ENCODE data around the gene DTX1. TPM values are rescaled to one million over a fixed set of nuclear protein-coding genes. Genes with fewer than 3 reads are reported as not detected.

DTX1 gene
- polyA plus RNA-seq, 1 donor: 5.2 TPM

DNA sequence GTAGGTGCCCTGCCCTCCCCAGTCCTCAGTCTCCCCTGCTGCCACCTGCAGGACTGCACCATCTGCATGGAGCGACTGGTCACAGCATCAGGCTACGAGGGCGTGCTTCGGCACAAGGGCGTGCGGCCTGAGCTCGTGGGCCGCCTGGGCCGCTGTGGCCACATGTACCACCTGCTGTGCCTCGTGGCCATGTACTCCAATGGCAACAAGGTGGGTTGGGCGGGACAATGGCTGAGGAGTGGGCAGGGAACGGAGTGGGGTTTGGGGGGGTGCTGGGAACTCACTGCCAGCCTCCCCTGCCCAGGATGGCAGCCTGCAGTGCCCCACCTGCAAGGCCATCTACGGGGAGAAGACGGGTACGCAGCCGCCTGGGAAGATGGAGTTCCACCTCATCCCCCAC lies 38.2 kb downstream of the DTX1 start:
- no peak for DNase-seq (ENCODE audit: low read depth)

DNA sequence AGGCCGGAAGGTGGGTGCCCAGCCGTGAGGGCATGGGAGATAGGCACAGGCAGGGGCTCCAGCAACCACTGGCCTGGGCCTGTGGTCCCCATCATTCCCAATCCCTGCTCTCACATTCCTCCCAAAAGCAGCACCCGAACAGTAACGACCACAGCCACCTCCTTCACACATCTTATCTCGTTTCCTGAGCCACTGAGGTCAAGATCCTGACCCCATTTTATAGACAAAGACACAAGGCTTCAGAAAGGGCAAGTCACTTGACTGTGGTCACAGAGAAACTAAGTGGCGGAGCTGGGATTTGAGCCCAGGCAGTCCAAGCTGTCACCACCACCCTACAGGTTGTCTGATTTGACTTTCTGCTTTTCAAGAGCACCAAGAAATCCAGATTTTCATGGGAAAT lies 38.9 kb downstream of the DTX1 start:
- DNase-seq (ENCODE audit: low read depth): no peak

DNA sequence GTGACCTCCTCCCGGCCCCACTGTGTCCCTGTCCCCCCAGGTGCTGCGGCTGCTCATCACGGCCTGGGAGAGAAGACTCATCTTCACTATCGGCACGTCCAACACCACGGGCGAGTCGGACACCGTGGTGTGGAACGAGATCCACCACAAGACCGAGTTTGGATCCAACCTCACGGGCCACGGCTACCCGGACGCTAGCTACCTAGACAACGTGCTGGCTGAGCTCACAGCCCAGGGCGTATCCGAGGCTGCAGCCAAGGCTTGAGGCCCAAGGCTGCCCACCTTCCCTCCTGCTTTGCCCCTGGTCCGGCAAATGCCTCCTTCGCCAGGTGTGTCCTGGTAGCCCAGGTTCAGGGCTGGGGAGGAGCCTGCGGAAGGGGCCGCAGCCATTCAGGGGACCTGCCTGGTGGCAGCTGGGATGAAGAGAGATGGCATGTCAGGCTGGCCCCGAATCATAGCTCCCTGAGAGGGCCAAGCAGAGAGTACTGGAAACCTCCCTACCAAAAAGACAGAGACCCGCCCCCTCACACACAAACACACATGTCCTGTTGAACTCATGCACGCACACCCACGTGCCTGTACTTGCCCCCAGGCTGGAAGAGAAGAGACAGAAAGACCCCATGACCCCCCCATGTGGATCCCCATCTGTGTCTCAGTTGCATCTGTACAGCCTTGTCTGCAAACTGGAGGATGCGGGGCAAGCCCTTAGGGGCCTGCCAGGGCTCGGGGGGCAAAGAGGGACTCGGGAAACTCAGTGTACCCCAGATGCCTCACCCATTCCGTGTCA lies 40.3 kb downstream of the DTX1 start:
- DNase-seq (ENCODE audit: low read depth): no peak

DNA sequence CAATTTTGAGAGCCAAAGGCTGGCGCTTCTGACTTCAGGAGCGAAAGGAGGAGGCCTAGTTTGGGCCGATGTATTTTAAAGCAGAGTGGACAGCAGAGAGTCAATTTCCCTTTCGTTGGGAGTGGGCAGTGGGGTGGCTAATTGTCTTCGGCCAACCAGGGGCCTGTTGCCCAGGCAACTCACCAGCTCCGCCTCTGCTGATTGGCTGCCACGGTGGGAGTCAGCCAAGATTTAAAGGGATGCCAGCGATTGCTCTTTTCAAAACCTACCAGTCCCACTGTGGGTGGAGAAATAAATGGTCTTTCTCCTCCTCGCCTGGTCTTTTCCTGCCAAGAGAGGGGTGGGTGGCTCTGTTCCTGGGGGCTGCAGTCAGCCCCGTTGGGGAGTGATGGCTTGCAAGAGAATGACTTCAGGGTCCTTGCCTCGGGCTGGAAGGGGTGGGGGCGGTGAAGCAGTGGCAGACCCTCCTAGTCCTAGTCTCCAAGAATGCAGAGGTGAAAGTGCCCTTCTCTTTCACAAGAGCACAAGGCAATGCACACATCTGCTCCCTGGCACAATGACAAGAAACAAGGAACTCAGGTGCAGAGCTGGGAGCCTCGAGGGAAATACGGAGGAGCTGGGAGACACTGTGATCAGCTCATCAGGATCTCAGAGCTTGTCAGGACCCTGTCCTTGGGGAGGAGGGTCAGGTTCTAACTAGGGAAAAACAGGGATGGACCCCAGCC lies 41.3 kb downstream of the DTX1 start:
- no peak for DNase-seq (ENCODE audit: low read depth)

DNA sequence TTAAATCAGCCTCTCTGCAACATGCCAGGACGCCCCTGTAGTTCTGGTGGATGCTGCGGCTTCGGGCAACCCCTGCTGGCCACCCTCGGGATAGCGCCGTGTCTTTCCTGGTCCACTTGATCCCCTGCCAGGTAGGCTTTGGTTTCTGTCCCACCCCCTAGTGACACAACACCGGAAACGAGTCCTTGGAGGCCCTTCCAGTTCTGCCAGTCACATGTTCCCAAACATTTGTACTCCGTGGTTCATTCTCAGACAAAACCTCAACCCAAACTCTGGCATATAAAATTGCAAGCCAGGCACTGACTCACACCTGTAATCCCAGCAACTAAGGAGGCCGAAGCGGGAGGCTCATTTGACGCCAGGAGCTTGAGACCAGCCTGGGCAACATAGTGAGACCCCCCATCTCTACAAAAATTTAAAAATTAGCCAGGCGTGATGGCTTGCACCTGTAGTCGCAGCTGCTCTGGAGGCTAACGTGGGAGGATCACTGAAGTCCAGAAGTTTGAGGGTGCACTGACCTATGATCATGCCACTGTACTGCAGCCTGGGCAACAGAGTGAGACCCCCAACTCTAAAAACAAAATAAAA lies 42.0 kb downstream of the DTX1 start:
- no peak for DNase-seq (ENCODE audit: low read depth)

DNA sequence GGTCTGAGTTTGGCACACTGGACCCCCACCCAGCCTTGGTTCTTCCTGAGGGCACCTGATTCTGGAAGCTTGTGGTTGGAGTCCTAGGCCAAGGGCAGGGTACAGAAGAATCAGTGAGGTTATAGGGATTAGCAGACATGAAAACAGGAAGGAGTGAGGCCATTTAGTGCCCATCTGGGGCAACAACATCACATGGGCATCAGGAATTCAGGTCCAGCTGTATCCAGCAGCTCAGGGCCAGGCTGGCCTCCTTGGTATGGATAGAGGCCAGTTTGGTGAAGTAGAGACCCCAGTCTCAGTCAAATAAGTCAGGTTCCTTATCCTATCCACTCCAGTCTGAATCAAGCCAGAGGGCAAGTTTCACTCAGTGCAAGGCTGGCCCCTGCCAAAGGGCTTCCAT lies 42.8 kb downstream of the DTX1 start:
- DNase-seq (ENCODE audit: low read depth): no peak

DNA sequence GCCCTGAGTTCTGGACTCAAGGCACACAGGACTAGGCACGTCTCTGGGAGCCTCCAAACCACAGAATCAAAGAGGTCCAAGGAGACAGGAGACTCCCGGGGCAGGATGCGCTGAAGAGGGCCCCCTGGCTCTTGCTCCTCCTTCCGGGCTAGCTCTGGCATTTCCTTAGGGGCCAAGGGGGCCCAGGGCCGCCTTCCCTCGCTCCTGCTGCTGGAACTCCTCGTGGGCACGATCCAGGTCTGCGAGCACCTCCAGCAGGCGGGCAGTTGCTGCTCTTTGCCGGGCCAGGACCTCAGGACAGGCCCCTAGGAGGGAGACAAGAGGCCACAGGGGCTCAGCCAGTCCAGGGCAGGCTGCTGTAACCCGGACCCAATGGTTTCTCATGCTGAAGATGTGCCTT lies 43.2 kb downstream of the DTX1 start:
- DNase-seq (ENCODE audit: low read depth): no peak

DNA sequence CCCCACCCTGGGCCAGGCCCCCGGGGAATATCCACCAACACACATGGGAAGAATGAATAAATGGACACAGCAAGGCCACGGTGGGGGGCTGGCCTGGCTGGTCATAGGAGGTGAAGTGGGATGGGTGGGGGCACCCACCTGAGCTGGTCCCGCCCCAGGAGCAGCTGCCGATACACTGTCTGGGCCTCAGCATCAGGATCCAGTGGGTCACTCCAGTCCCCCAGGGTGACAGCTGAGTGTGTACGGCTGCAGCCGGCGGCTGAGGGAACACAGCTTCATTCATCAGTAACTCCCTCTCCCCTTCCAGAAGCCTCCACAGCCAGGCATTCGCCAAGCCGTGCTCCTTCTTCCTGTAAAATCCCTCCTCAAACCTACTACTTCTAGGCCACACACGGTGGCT lies 45.2 kb downstream of the DTX1 start:
- no peak for DNase-seq (ENCODE audit: low read depth)

DNA sequence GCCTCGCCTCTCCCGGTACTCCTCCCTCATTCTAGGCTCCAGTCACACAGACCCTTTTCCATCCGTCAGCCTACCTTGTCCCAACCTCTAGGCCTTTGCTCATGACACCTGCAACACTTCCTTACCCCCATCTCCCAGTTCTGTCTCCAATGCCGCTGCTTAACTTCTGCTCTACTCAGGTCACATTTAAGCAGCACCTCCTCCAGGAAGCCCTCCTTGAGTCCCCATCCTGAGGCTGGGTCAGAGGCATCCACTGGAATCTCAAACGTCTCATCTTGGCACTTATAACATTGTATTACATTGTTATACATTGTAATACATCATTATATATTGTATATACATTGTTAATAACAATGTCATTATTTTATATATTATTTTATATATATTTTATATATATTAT lies 46.3 kb downstream of the DTX1 start:
- DNase-seq (ENCODE audit: low read depth): no peak

DNA sequence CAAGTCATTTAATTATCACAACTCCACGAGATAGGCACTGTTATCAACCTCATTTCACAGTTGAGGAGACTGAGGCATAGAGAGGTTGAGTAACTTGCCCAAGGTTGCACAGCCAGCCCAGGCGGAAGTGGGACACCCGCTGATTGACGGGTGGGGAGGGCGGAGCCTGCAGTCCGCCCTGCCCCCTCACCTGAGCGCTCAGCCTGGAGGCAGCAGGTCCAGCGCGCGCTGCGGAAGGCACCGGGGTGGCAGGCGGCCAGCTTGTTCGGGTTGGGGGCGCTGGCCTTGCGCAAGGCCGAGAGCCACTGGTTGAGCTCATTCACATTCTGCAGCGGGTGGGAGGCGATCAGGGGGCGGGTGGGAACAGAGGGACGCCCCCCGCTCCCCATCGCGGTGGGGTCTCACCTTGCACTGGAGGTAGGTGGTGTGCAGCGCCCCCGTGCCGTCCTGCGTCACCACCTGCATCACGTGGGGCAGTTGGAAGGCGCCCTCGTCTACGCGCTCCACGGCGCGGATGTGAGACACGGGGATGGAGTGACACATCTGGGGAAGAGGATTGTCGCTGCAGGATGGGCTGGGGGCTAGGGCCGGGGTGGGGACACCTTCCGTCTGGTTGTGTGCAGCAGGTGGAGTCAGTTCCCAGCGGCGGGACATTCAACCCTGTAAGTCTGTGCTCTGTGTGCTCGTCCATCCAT lies 47.4 kb downstream of the DTX1 start:
- DNase-seq (ENCODE audit: low read depth): no peak

DNA sequence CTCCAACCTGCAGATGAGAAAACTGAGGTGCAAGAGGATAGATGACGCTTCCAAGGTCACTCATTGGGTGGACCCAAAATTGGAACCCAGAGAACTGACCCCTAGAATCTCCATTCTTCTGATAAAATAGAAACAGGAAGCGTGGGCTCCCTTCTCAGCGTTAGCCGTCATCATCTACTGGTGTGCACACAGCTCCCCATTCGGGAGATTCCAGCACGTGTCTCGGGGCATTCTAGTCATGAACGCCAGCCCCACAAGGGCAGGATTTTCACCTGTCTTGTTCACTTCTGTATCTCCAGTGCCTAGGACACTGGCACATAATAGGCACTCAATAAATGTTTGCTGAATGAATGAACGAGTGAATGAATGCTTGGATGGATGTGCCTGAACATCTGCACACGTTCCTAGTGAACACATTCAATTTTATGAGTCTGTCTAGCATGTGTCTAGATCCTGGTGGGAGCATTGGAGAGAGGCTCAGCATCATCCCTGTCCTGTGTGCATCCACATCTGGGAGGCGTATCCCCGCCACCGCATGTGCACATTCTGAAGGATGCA lies 48.5 kb downstream of the DTX1 start:
- DNase-seq (ENCODE audit: low read depth): no peak

DNA sequence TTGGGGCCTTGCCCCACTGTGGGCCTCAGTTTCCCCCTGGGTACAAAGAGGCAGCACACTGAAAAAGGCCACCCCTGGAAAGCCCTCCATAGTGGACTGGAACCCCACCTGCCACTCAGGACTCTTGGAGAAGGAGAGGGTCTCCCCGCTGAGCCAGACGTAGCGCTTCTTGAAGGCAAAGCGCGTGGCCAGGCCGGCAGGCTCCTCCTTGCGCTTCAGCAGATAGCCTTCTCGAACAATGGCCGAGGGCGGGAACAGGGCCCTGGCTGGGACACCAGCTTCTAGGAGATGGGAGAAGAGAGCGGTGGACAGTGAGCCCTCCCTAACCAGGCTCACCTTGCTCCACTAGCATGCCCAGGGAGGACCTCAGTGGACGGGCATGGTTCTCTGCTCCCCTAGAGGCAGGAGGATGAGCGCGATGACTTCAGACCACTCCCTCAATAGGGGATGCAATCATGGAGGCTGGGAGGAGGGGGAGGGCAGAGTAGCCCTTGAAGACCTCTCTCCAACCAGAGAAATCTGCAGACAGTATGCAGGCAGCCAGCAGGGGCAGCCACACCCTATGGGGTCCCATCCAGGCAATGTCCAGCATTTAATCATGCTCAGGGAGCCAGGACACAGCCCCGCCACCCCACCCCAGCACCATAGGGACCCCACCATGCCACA lies 49.2 kb downstream of the DTX1 start:
- DNase-seq (ENCODE audit: low read depth): no peak

DNA sequence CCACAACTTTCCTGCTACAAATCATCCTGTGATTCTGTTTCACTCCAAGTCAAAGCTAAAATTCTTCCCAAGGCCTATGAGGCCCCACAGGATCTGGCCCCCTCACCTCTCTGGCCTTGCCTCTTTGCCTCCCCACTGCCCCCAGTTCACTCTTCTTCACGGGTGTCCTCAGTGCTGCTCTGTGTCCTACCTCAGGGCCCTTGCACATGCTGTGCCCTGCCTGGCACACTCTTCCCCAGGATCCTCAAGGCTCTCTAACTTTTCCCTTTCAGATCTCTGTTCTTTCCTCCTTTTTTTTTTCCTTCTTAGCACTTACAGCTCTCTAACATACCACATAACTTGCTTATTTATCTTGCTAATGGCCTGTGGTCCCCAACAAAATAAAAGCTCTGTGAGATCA lies 49.8 kb downstream of the DTX1 start:
- DNase-seq (ENCODE audit: low read depth): no peak

DNA sequence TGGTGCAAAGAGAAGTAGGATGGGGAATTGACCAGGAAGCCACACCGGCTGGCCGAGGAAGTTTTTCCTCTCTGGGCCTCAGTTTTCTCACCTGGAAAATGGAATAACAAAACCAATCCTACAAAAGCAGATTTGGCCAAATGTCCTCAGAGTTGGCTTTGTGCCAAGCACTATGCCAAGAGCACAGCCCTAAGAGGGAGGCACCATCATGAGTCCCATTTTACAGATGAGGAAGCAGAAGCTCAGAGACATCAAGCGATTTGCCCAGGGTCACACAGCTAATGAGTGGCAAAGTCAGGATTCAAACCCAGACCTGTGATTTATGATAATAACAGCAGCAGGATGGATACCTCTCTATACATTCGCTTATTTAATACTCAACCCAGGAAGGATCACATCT lies 51.8 kb downstream of the DTX1 start:
- no peak for DNase-seq (ENCODE audit: low read depth)

DNA sequence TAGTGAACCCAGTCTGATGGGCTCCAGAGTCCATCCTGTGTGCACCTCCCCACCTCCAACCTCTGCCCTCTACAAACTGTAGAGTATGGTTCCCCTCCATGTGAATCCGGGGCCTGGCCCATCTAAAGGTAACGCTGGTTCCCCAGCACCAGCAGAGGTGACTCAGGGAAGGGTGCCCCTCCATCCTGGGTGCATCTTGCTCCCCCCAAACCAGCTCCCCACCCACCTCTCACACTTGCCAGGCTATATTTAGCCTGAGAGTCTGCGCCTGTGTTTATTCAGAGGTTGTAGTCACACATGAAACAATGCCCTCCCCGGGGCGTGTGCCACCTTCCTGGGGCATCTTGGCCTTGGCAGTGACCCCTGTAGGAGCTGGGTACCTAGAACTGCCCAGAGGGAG lies 52.8 kb downstream of the DTX1 start:
- no peak for DNase-seq (ENCODE audit: low read depth)

DNA sequence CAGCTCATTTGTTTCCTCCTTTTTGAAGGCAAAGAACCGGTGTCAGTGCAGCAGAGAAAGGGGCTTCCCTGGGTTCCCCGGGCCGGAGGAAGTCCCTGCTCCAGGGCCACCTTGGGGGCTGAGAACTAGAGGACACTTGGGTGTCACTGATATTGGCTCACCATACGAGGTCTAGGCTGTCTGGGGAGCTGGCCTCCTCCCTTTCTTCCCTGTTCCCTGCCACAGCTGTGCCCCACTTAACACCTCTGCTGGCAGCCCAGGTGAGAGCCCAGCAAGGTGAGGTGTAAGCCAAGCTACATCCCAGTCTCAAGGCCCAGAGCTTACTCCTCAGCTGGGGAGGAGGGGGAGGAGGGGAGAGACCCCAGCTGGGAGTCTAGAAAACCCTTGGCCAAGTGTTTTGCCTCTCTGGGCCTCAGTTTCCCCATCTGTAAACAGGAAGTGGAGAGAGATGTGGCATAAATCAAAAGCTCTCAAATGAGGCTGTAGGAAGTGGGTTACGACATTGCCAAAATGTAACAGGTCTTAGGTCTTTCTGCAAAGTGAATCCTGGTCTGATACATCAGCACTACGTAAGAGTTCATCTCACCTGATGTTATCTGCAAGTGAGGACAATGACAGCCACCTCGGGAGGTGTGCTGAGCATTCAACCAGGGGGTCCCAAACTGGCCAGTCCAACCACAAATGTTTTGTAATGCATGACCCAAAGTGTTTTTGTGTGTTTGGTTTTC lies 53.5 kb downstream of the DTX1 start:
- no peak for DNase-seq (ENCODE audit: low read depth)

DNA sequence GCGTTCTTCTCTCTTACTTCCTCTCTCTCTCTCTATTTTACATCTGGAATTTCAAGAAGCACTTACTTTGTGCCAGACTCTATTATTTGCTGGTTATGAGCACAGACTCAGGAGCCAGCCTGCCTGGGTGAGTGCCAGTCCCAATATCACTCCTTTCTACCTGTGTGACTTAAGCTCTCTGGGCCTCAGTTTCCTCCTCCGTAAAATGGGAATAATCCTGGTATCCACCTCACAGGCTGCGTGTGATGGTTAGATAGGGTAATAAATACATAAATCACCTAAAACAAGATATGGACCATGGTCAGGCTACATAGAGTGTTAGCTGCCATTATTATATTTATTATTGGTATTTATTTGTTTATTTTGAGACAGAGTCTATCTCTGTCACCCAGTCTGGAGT lies 54.7 kb downstream of the DTX1 start:
- DNase-seq (ENCODE audit: low read depth): no peak

DNA sequence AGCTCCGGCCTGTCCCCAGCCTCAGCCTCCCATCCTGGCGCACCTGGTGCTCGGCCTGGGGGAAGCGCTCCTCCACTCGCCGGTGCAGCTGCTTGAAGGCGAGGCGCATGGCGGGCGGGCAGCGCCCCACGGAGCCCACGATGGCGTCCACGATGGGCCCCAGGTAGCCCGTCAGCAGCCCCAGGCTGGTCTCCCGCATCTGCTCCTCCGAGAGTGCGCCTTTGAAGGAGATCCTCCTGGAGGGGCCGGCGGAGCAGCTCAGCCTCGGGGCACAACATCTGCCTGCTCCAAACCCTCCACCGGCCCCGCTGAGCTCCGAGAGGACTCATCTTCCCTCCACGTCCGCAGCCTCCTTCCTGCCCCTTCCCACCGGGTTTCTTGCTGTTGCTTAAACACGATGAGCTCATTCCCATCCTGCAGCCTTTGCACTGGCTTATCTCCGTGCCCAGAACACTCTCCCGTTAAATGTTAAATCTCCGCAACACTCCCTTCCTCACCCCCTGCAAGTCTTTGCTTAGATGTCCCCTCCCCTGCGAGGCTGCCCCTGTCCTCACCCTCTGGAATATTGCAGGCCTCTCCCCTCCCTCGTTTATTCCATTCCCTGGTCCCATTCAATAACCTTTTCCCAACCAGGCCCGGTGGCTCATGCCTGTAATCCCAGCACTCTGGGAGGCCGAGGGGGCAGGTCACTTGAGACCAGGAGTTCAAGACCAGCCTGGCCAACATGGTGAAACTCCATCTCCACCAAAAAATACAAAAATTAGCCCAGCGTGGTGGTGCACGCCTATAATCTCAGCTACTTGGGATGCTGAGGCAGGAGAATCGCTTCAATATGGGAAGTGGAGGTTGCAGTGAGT lies 55.7 kb downstream of the DTX1 start:
- DNase-seq (ENCODE audit: low read depth): no peak

DNA sequence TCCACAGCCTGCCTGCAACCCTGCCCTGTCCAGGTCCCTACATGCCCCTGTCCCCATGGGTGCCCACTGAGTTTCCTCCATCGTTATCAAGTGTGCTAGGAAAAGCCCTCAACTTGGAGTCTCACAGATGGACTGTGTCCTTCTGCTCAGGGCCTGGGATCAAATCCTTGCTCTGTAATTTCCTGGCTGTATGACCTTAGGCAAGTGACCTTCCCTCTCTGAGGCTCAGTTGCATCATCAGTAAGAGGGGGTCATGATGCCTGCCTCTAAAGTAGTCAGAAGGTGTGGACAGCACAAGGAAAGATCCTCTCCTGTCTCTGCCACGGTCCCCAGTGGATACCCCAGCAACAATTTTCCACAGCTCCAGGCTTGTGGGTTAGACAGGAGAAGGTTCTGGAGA lies 56.9 kb downstream of the DTX1 start:
- no peak for DNase-seq (ENCODE audit: low read depth)
